Endothelial cell of umbilical vein (primary cell): ENCODE data around the gene DENND1C. TPM values are rescaled to one million over a fixed set of nuclear protein-coding genes. Genes with fewer than 3 reads are reported as not detected.

Experiments
- BruUV-seq: library from RNA; stranded (reverse); fragments of 400-500 nt; replicated peaks from 2 replicates; lab custom pipeline; 2021; lab: Mats Ljungman, UMichigan
- CTCF ChIA-PET: fragments of 300-600, 350-600 bp; sonication (Branson Sonifier 250); formaldehyde crosslinking; loops from one replicate; lab custom pipeline; 2021; ENCODE audit warnings: antibody characterized with exemption, inconsistent platforms; lab: Charles Lee
- POLR2A ChIA-PET: fragments of 300-600, 350-600 bp; sonication (Branson Sonifier 250); formaldehyde crosslinking; loops from one replicate; lab custom pipeline; 2021; ENCODE audit warnings: antibody characterized with exemption, inconsistent platforms; lab: Charles Lee
- DNase-seq: peaks from one replicate; pipeline ENCODE4 v3.0.0-alpha.2; 2011; ENCODE audit warnings: low read depth, low spot score
- FAIRE-seq: peaks from 2 replicates; lab custom pipeline; 2011; peaks lifted over from hg19 to GRCh38; lab: Jason Lieb, UNC
- H2AFZ ChIP-seq: 2 replicates; pipeline ENCODE4 v1.6.0; 2012; ENCODE audit warnings: low read depth, low read length, control low read depth, inconsistent platforms
- H3K27ac ChIP-seq: 2 replicates; pipeline ENCODE4 v1.5.1; 2011; ENCODE audit warnings: low read depth, mild to moderate bottlenecking, control low read depth, low read length, moderate library complexity; ENCODE audit not compliant: insufficient read depth
- H3K27me3 ChIP-seq, 2 experiments: 2 replicates each; pipeline versions ENCODE4 v1.6.0 to v1.6.1; 2011; ENCODE audit warnings: low read length in 2 of 2, mixed read lengths in 1 of 2; ENCODE audit not compliant: control insufficient read depth in 2 of 2, insufficient read depth in 2 of 2
- H3K36me3 ChIP-seq, 2 experiments: 2 replicates in 1 of 2; 3 replicates in 1 of 2; pipeline ENCODE4 v1.5.1; 2011; ENCODE audit warnings: low read length in 2 of 2, mild to moderate bottlenecking in 1 of 2, moderate library complexity in 1 of 2; ENCODE audit not compliant: control insufficient read depth in 2 of 2, insufficient read depth in 2 of 2; ENCODE audit errors: extremely low read depth in 1 of 2
- H3K4me1 ChIP-seq: 3 replicates; pipeline ENCODE4 v1.5.1; 2011; ENCODE audit warnings: mild to moderate bottlenecking, low read length; ENCODE audit not compliant: control insufficient read depth, insufficient read depth; ENCODE audit errors: extremely low read depth
- H3K4me2 ChIP-seq: 2 replicates; pipeline ENCODE4 v1.6.1; 2011; ENCODE audit warnings: low read length, control low read depth, mixed read lengths; ENCODE audit not compliant: insufficient read depth
- H3K4me3 ChIP-seq, 3 experiments: fragments of 200-600 bp in 1 of 3; sonication (generic), shearing (Covaris generic) in 1 of 3; replicated peaks in 1 of 3; 2 replicates each; pipeline ENCODE4 v1.5.1; 2011 to 2016; ENCODE audit warnings: control low read depth in 3 of 3, low read length in 3 of 3, mild to moderate bottlenecking in 2 of 3, inconsistent platforms in 1 of 3, low read depth in 1 of 3, moderate library complexity in 1 of 3; ENCODE audit not compliant: insufficient read depth in 1 of 3
- H3K79me2 ChIP-seq: 2 replicates; pipeline ENCODE4 v1.6.0; 2012; ENCODE audit warnings: low read length, inconsistent platforms; ENCODE audit not compliant: control insufficient read depth, insufficient read depth
- H3K9ac ChIP-seq: replicated peaks from 2 replicates; pipeline ENCODE3; 2011; ENCODE audit warnings: low read length, control low read depth; ENCODE audit not compliant: insufficient read depth; ENCODE audit errors: extremely low read depth
- H3K9me1 ChIP-seq: replicated peaks from 3 replicates; pipeline ENCODE4 v1.6.0; 2011; ENCODE audit warnings: mild to moderate bottlenecking, low read length; ENCODE audit not compliant: control insufficient read depth, insufficient read depth; ENCODE audit errors: extremely low read depth
- H3K9me3 ChIP-seq: replicated peaks from 2 replicates; pipeline ENCODE4 v1.5.1; 2012; ENCODE audit warnings: low read length, inconsistent platforms; ENCODE audit not compliant: control insufficient read depth, insufficient read depth
- H4K20me1 ChIP-seq: replicated peaks from 2 replicates; pipeline ENCODE3; 2011; ENCODE audit warnings: mild to moderate bottlenecking, low read length; ENCODE audit not compliant: control insufficient read depth, insufficient read depth; ENCODE audit errors: extremely low read depth
- CTCF ChIP-seq, 2 donors: IDR thresholded peaks; 1 replicate in 1 of 2; 2 replicates in 1 of 2; pipeline ENCODE4 v1.5.1; 2011; ENCODE audit warnings: low read length in 2 of 2, mild to moderate bottlenecking in 2 of 2, moderate library complexity in 2 of 2, control low read depth in 1 of 2, inconsistent platforms in 1 of 2, low read depth in 1 of 2; ENCODE audit not compliant: insufficient read depth in 1 of 2; ENCODE audit errors: extremely low read depth in 1 of 2
- EZH2 ChIP-seq: IDR thresholded peaks from 2 replicates; pipeline ENCODE4 v1.6.1; 2012; ENCODE audit warnings: borderline replicate concordance, low read depth, mild to moderate bottlenecking, moderate library complexity, low read length, inconsistent platforms; ENCODE audit not compliant: severe bottlenecking
- FOS ChIP-seq: IDR thresholded peaks from 2 replicates; pipeline ENCODE4 v1.6.1; 2011; ENCODE audit warnings: mild to moderate bottlenecking, low read length, moderate library complexity, borderline replicate concordance; ENCODE audit not compliant: insufficient read depth
- GATA2 ChIP-seq: IDR thresholded peaks from 2 replicates; pipeline ENCODE4 v1.7.0; 2011; ENCODE audit warnings: low read depth, mild to moderate bottlenecking, moderate library complexity, mixed read lengths, low read length; ENCODE audit not compliant: insufficient read length, insufficient read depth
- JUN ChIP-seq: IDR thresholded peaks from 2 replicates; pipeline ENCODE4 v1.6.1; 2011; ENCODE audit warnings: borderline replicate concordance, low read depth; ENCODE audit not compliant: insufficient read length, insufficient read depth
- MAX ChIP-seq: IDR thresholded peaks from 2 replicates; pipeline ENCODE4 v1.6.1; 2011; ENCODE audit not compliant: insufficient read depth, insufficient read length
- MYC ChIP-seq: IDR thresholded peaks from one replicate; pipeline ENCODE4 v1.6.1; 2011; ENCODE audit warnings: mild to moderate bottlenecking, low read depth, low read length
- POLR2A ChIP-seq: IDR thresholded peaks from 2 replicates; pipeline ENCODE4 v1.6.1; 2012; ENCODE audit warnings: low read depth, mild to moderate bottlenecking, control low read depth, low read length
- POLR2AphosphoS5 ChIP-seq: IDR thresholded peaks from 2 replicates; pipeline ENCODE4 v1.6.1; 2012; ENCODE audit warnings: low read depth, mild to moderate bottlenecking, control low read depth, low read length, moderate library complexity; ENCODE audit not compliant: insufficient read depth
- dilution Hi-C: fragments of 300-500 bp; cut with MboI; formaldehyde crosslinking; loops from one replicate; pipeline ENCODE4 v1.15.0; 2019; ENCODE audit warnings: low sequenced_read_pairs; ENCODE audit not compliant: extremely low pct_ligation_motif_present
- intact Hi-C: fragments of 100-400 bp; cut with micrococcal nuclease; formaldehyde crosslinking; loops from one replicate; pipeline ENCODE4 v1.10.0; 2022
- polyA plus RNA-seq, 4 experiments: library from polyadenylated mRNA; depleted of rRNA in 3 of 4; stranded (reverse) in 3 of 4; unstranded in 1 of 4; fragments of >200 nt; gene quantifications; 2 replicates each; pipeline versions ENCODE4 v1.2.1 to v1.2.3, GENCODE V29; 2011 to 2012; ENCODE audit warnings: missing spikeins in 1 of 4
- total RNA-seq: library from RNA; stranded (reverse); gene quantifications from 2 replicates; pipeline ENCODE4 v1.2.3, GENCODE V29; 2021

Gene DENND1C
- total and polyA plus RNA-seq, 2 donors (not counting 3 experiments of a cell fraction or from before 2014, with no cell fraction given): not detected

- ChIA-PET POLR2A (no interaction called here), CTCF (no interaction called here)
- dilution Hi-C loops (no loop called here), intact Hi-C loops (no loop called here)
- Histone ChIP-seq H4K20me1 (no peaks in the 10 kb centered on the region), H3K36me3 (no peaks in the 10 kb centered on the region), H3K4me3 (no peak overlapping the region), H3K9me1 (no peaks in the 10 kb centered on the region), H3K27me3 (no peaks in the 10 kb centered on the region), H3K79me2 (no peaks in the 10 kb centered on the region), H3K9ac (no peak overlapping the region), H2AFZ (no peak overlapping the region), H3K4me1 (no peaks in the 10 kb centered on the region), H3K4me2 (no peak overlapping the region), H3K27ac (no peak overlapping the region), H3K9me3 (no peaks in the 10 kb centered on the region)
- DNase-seq (no peak), FAIRE-seq (no peak)
- BruUV-seq: no TSS peak
- TF ChIP-seq MAX: no peak
- TF ChIP-seq FOS: no peak
- no peak for TF ChIP-seq MYC
- TF ChIP-seq POLR2AphosphoS5: no peak
- no peak for TF ChIP-seq POLR2A
- TF ChIP-seq EZH2: no peak
- TF ChIP-seq JUN: no peak
- no peak for TF ChIP-seq CTCF (IDR thresholded peaks at IDR 0.05; ENCODE audit: extremely low read depth in 1 of 2, insufficient read depth in 1 of 2, low read depth in 1 of 2, low read length in 2 of 2)
- TF ChIP-seq GATA2: no peak
Measured at GRCh38 chr19:6440905-6441304, 40.7 kb downstream of the DENND1C start.
